ENCODE data around the gene FAM120AOS.
"Not testable (repeated sequence)": the region's sequence is repeated elsewhere in the genome, so short reads cannot be mapped to it uniquely, and the experiment has no call there.

FAM120AOS gene

DNA sequence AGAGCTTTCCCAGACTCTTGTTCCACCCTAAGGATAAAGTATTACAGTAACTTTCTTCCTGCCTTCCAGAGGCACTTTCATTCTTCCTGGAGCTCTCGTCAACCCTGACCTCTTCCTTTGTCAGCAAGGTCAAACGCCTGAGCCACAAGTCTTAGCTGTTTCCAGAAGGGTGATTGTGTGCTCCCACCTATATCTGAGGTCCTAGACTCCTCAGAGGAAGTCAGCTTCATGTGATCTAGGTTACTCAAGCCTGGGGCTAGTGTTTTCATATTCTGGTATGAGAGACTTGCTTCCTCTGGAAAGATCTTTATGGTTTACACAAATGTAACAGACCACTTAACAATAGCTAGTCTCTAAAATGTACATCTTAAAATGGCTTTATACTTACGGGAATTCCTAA, 7.3 kb downstream of the FAM120AOS start:
- Histone ChIP-seq H3K36me3 (replicated peaks) (peaks cover 28% of the 10 kb centered on the region), H3K27me3 (replicated peaks) (no peaks in the 10 kb centered on the region), H3K27ac (no peak overlapping the region), H3K4me3 (ENCODE audit: low read depth, low read length) (no peak overlapping the region)
- in situ Hi-C loops (cut with HindIII; ENCODE audit: low pct_ligation_motif_present, low sequenced_read_pairs): no loop called here
- TF ChIP-seq, protein P1, sequence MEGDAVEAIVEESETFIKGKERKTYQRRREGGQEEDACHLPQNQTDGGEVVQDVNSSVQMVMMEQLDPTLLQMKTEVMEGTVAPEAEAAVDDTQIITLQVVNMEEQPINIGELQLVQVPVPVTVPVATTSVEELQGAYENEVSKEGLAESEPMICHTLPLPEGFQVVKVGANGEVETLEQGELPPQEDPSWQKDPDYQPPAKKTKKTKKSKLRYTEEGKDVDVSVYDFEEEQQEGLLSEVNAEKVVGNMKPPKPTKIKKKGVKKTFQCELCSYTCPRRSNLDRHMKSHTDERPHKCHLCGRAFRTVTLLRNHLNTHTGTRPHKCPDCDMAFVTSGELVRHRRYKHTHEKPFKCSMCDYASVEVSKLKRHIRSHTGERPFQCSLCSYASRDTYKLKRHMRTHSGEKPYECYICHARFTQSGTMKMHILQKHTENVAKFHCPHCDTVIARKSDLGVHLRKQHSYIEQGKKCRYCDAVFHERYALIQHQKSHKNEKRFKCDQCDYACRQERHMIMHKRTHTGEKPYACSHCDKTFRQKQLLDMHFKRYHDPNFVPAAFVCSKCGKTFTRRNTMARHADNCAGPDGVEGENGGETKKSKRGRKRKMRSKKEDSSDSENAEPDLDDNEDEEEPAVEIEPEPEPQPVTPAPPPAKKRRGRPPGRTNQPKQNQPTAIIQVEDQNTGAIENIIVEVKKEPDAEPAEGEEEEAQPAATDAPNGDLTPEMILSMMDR (IDR thresholded peaks at IDR 0.05; ENCODE audit: low read depth, low read length, missing control alignments): no peak
- DNase-seq: no peak

DNA sequence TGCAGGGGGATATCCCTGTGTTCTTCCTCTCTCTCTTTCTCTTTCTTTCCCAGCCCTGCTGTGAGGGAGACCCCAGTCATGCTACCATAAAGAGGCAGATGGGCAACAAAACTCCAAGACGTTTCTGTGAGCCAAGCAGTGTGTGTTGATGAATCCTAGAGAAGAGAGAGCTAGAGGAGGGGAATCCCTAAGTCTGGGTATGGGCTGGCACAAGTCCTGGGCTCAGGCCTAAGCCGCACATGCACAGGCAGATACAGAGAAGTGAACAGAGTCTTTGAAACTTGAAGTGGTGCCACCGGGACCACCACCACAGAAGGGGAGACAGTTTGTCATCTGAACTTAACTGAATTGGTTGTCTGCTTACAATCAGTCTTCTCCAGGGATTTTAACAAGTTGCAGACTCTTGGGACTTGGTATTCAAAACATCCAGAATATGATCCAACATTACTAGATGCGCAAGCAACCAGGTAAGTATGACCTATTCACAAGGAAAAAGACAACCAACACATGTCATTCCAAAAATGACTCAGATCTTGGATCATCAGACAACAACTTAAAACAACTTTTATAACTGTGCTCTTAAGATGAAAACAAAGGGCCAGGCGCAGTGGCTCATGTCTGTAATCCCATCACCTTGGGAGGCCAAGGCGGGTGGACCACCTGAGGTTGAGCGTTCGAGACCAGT, 12.3 kb downstream of the FAM120AOS start:
- TF ChIP-seq, protein P1 (IDR thresholded peaks at IDR 0.05; ENCODE audit: low read depth, low read length, missing control alignments): no peak
- Histone ChIP-seq H3K36me3 (replicated peaks) (peaks cover 5% of the 10 kb centered on the region), H3K4me3 (ENCODE audit: low read depth, low read length) (no peak overlapping the region), H3K27me3 (replicated peaks) (no peaks in the 10 kb centered on the region), H3K27ac (no peak overlapping the region)
- no peak for DNase-seq
- in situ Hi-C loops (cut with HindIII; ENCODE audit: low pct_ligation_motif_present, low sequenced_read_pairs): no loop called here

DNA sequence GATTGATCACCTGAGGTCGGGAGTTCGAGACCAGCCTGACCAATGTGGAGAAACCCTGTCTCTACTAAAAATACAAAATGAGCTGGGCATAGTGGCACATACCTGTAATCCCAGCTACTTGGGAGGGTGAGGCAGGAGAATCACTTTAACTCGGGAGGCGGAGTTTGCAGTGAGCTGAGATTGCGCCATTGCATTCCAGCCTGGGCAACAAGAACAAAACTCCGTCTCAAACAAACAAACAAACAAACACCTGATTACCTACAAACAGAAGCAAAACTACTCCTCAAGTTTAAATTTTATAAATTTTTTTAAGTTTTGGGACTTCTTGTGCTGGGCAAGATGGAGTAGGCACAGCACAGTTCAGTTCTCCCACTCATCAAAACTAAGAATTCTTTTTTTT, 14.1 kb downstream of the FAM120AOS start:
- H3K4me3 ChIP-seq (ENCODE audit: low read depth, low read length); H3K27ac ChIP-seq; H3K27me3 ChIP-seq (replicated peaks); H3K36me3 ChIP-seq (replicated peaks); DNase-seq; in situ Hi-C loops (cut with HindIII; ENCODE audit: low pct_ligation_motif_present, low sequenced_read_pairs): not testable (repeated sequence)

DNA sequence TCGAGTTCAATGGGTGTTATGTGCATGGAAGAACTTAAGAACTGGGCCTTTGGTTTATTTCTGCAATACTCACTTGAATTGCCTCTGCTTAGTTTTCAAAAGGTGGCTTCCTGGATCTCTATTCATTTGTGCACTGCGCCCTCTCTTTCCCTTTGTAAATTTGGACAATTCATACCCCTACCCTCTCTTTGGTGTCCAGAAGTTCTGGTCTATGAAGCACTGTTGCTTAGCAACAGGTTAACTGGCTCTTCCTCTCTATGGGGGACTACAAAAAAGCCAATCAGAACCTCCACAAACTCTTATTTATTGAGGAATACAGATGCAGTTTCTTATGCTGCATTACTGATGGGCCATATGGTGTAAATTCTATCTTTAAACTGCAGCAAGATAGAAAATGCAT, 15.4 kb downstream of the FAM120AOS start:
- in situ Hi-C loops (cut with HindIII; ENCODE audit: low pct_ligation_motif_present, low sequenced_read_pairs): no loop called here
- TF ChIP-seq, protein P1 (IDR thresholded peaks at IDR 0.05; ENCODE audit: low read depth, low read length, missing control alignments): no peak

GRCh38 chr9:93436655-93437407, 16.6 kb downstream of the FAM120AOS start:
- TF ChIP-seq, protein P1 (IDR thresholded peaks at IDR 0.05; ENCODE audit: low read depth, low read length, missing control alignments): no peak
- no peak for DNase-seq
- in situ Hi-C loops (cut with HindIII; ENCODE audit: low pct_ligation_motif_present, low sequenced_read_pairs): no loop called here
- Histone ChIP-seq H3K27me3 (replicated peaks) (no peaks in the 10 kb centered on the region), H3K4me3 (ENCODE audit: low read depth, low read length) (no peak overlapping the region), H3K27ac (no peak overlapping the region), H3K36me3 (replicated peaks) (no peaks in the 10 kb centered on the region)

More for the DNA sequence above, 15.4 kb downstream of the FAM120AOS start:
- no peaks in the 10 kb centered on the region for H3K36me3 ChIP-seq (replicated peaks)
- H3K27me3 ChIP-seq (replicated peaks): no peaks in the 10 kb centered on the region
- no peak overlapping the region for H3K27ac ChIP-seq
- no peak for DNase-seq
- no peak overlapping the region for H3K4me3 ChIP-seq (ENCODE audit: low read depth, low read length)

GRCh38 chr9:93436218-93436617, 17.2 kb downstream of the FAM120AOS start:
- no peak for DNase-seq
- TF ChIP-seq, protein P1 (IDR thresholded peaks at IDR 0.05; ENCODE audit: low read depth, low read length, missing control alignments): no peak
- Histone ChIP-seq H3K4me3 (ENCODE audit: low read depth, low read length) (no peak overlapping the region), H3K27me3 (replicated peaks) (no peaks in the 10 kb centered on the region), H3K36me3 (replicated peaks) (no peaks in the 10 kb centered on the region), H3K27ac (no peak overlapping the region)
- in situ Hi-C loops (cut with HindIII; ENCODE audit: low pct_ligation_motif_present, low sequenced_read_pairs): no loop called here
